ENCODE measurements around the gene GPR157.
A peak's percentile ranks its signal among the peaks of the same experiment; 100 is the strongest.
"Not testable (repeated sequence)": the region's sequence is repeated elsewhere in the genome, so short reads cannot be mapped to it uniquely, and the experiment has no call there.

Gene GPR157

GRCh38 chr1:9128520-9129265, at the start of gene GPR157:
Gene GPR157, minus strand, starts transcription at chr1:9129102. Its CDS starts 75 bp downstream, at chr1:9129027.
- peak; percentile 61 to 71 (median 66) for DNase-seq (ENCODE audit: low read depth in 3 of 3, low spot score in 1 of 3)

GRCh38 chr1:9174762-9175161, 45.9 kb upstream of the GPR157 start:
- DNase-seq (ENCODE audit: low read depth in 3 of 3, low spot score in 1 of 3) = no peak

GRCh38 chr1:9174243-9174642, 45.3 kb upstream of the GPR157 start:
- no peak for DNase-seq (ENCODE audit: low read depth in 3 of 3, low spot score in 1 of 3)

- DNase-seq (ENCODE audit: low read depth in 3 of 3, low spot score in 1 of 3) = no peak
These were observed 40.8 kb upstream of the GPR157 start for GRCh38 chr1:9169601-9170137.

- DNase-seq (ENCODE audit: low read depth in 3 of 3, low spot score in 1 of 3) = no peak
These were observed 38.7 kb upstream of the GPR157 start for GRCh38 chr1:9167638-9168037.

GRCh38 chr1:9166289-9167235, 37.7 kb upstream of the GPR157 start:
- no peak for DNase-seq (ENCODE audit: low read depth in 3 of 3, low spot score in 1 of 3)

GRCh38 chr1:9165396-9165795, 36.5 kb upstream of the GPR157 start:
- DNase-seq (ENCODE audit: low read depth in 3 of 3, low spot score in 1 of 3) = no peak

GRCh38 chr1:9164919-9165318, 36.0 kb upstream of the GPR157 start:
- no peak for DNase-seq (ENCODE audit: low read depth in 3 of 3, low spot score in 1 of 3)

GRCh38 chr1:9164532-9164900, 35.6 kb upstream of the GPR157 start:
- DNase-seq (ENCODE audit: low read depth in 3 of 3, low spot score in 1 of 3) = no peak

GRCh38 chr1:9161963-9162362, 33.1 kb upstream of the GPR157 start:
- no peak for DNase-seq (ENCODE audit: low read depth in 3 of 3, low spot score in 1 of 3)

- DNase-seq (ENCODE audit: low read depth in 3 of 3, low spot score in 1 of 3) = no peak
These were observed 32.4 kb upstream of the GPR157 start for GRCh38 chr1:9161342-9161741.

GRCh38 chr1:9160079-9160717, 31.3 kb upstream of the GPR157 start:
- DNase-seq (ENCODE audit: low read depth in 3 of 3, low spot score in 1 of 3) = no peak

- DNase-seq (ENCODE audit: low read depth in 3 of 3, low spot score in 1 of 3) = no peak
These were observed 27.0 kb upstream of the GPR157 start for GRCh38 chr1:9155879-9156278.

GRCh38 chr1:9155405-9155804, 26.5 kb upstream of the GPR157 start:
- DNase-seq (ENCODE audit: low read depth in 3 of 3, low spot score in 1 of 3) = not testable (repeated sequence)

GRCh38 chr1:9153152-9153551, 24.2 kb upstream of the GPR157 start:
- DNase-seq (ENCODE audit: low read depth in 3 of 3, low spot score in 1 of 3) = no peak

GRCh38 chr1:9152535-9152934, 23.6 kb upstream of the GPR157 start:
- no peak for DNase-seq (ENCODE audit: low read depth in 3 of 3, low spot score in 1 of 3)

- no peak for DNase-seq (ENCODE audit: low read depth in 3 of 3, low spot score in 1 of 3)
These were observed 22.5 kb upstream of the GPR157 start for GRCh38 chr1:9151328-9151860.

- no peak for DNase-seq (ENCODE audit: low read depth in 3 of 3, low spot score in 1 of 3)
These were observed 21.9 kb upstream of the GPR157 start for GRCh38 chr1:9150582-9151327.

GRCh38 chr1:9149837-9150581, 21.1 kb upstream of the GPR157 start:
- no peak for DNase-seq (ENCODE audit: low read depth in 3 of 3, low spot score in 1 of 3)

- no peak for DNase-seq (ENCODE audit: low read depth in 3 of 3, low spot score in 1 of 3)
These were observed 20.2 kb upstream of the GPR157 start for GRCh38 chr1:9149151-9149550.
